GM12878 (cell line): ENCODE data around the gene HOXB2. TPM values are rescaled to one million over a fixed set of nuclear protein-coding genes. Genes with fewer than 3 reads are reported as not detected.

Experiments used
- ATAC-seq: fragments of 200-7000 bp; cut with Tn5 transposase; 3 replicates; pipeline ENCODE4 v1.9.1; 2020; ENCODE audit warnings: mild to moderate bottlenecking, moderate library complexity
- BruUV-seq: library from RNA; stranded (reverse); fragments of 400-500 nt; replicated peaks from 2 replicates; lab custom pipeline; 2021; lab: Mats Ljungman, UMichigan
- CTCF ChIA-PET: fragments of 300-600 bp; sonication (Branson Sonifier 250); formaldehyde crosslinking; extraction: SDS; loops from one replicate; lab custom pipeline; 2021; ENCODE audit warnings: inconsistent platforms; lab: Yijun Ruan, JAX
- POLR2A ChIA-PET: fragments of 350-600 bp; formaldehyde crosslinking; extraction: SDS; loops from one replicate; lab custom pipeline; 2021; ENCODE audit warnings: inconsistent platforms; lab: Charles Lee
- RAD21 ChIA-PET: fragments of 300-600 bp; sonication (Branson Sonifier 250); formaldehyde crosslinking; loops from one replicate; lab custom pipeline; 2023; ENCODE audit warnings: antibody characterized with exemption; ENCODE audit not compliant: unreplicated experiment; lab: Charles Lee
- SMC1A ChIA-PET: fragments of 300-600 bp; sonication (Branson Sonifier 250); formaldehyde crosslinking; loops from one replicate; lab custom pipeline; 2023; ENCODE audit not compliant: unreplicated experiment, uncharacterized antibody; lab: Charles Lee
- DNase-seq: peaks from one replicate; pipeline ENCODE4 v3.0.0-alpha.2; 2011; ENCODE audit warnings: low read depth, low spot score
- FAIRE-seq: peaks from 3 replicates; lab custom pipeline; 2011; peaks lifted over from hg19 to GRCh38; lab: Jason Lieb, UNC
- H2AFZ ChIP-seq: 2 replicates; pipeline ENCODE4 v1.6.0; 2011; ENCODE audit warnings: low read depth, low read length, control low read depth; ENCODE audit not compliant: control insufficient read depth
- H3K27ac ChIP-seq: 2 replicates; pipeline ENCODE4 v1.5.1; 2011; ENCODE audit warnings: control low read depth; ENCODE audit not compliant: control insufficient read depth, insufficient read depth
- H3K27me3 ChIP-seq, 2 experiments: replicated peaks in 1 of 2; 2 replicates each; pipeline versions ENCODE4 v1.6.0 to v1.6.1; 2011; ENCODE audit warnings: low read length in 1 of 2; ENCODE audit not compliant: control insufficient read depth in 2 of 2, insufficient read depth in 2 of 2
- H3K36me3 ChIP-seq, 2 experiments: 2 replicates each; pipeline ENCODE4 v1.5.1; 2011; ENCODE audit warnings: low read length in 1 of 2; ENCODE audit not compliant: control insufficient read depth in 2 of 2, insufficient read depth in 2 of 2
- H3K4me1 ChIP-seq: 2 replicates; pipeline ENCODE4 v1.6.1; 2011; ENCODE audit warnings: mild to moderate bottlenecking, low read length, moderate library complexity, mixed read lengths; ENCODE audit not compliant: control insufficient read depth, insufficient read depth
- H3K4me2 ChIP-seq: 2 replicates; pipeline ENCODE4 v1.6.0; 2011; ENCODE audit warnings: control low read depth; ENCODE audit not compliant: control insufficient read depth, insufficient read depth
- H3K4me3 ChIP-seq: fragments of 200-600 bp; sonication (generic); 2 replicates; pipeline ENCODE4 v1.5.1; 2016
- H3K79me2 ChIP-seq: 2 replicates; pipeline ENCODE4 v1.6.0; 2011; ENCODE audit warnings: low read length; ENCODE audit not compliant: control insufficient read depth, insufficient read depth
- H3K9ac ChIP-seq: 2 replicates; pipeline ENCODE4 v1.8.0; 2011; ENCODE audit warnings: low read length, control low read depth, mixed read lengths; ENCODE audit not compliant: control insufficient read depth, insufficient read depth
- H3K9me3 ChIP-seq: replicated peaks from 3 replicates; pipeline ENCODE4 v1.5.1; 2011; ENCODE audit warnings: mild to moderate bottlenecking, low read length; ENCODE audit not compliant: control insufficient read depth, insufficient read depth
- H4K20me1 ChIP-seq: 2 replicates; pipeline ENCODE4 v1.6.0; 2011; ENCODE audit not compliant: control insufficient read depth, insufficient read depth
- BHLHE40 ChIP-seq, 2 experiments: fragments of 450-650 bp in 1 of 2; IDR thresholded peaks; 2 replicates each; pipeline ENCODE4 v1.6.1; 2011 to 2017; ENCODE audit warnings: low read depth in 2 of 2, borderline replicate concordance in 1 of 2, improper control_type of control experiment in 1 of 2, low read length in 1 of 2, mild to moderate bottlenecking in 1 of 2
- HSF1 ChIP-seq: fragments of 150-350 bp; IDR thresholded peaks from 2 replicates; pipeline ENCODE4 v1.6.1; 2014; ENCODE audit warnings: mild to moderate bottlenecking, low read depth, low read length
- LARP7 ChIP-seq: fragments of 450-650 bp; IDR thresholded peaks from 2 replicates; pipeline ENCODE4 v1.6.1; 2017; ENCODE audit warnings: mild to moderate bottlenecking
- USF1 ChIP-seq: IDR thresholded peaks from 2 replicates; pipeline ENCODE4 v1.6.1; 2011; ENCODE audit warnings: borderline replicate concordance, low read depth, mild to moderate bottlenecking, moderate library complexity, mixed read lengths, low read length; ENCODE audit not compliant: insufficient read depth; ENCODE audit errors: extremely low read length
- WGBS: methylation state at CpG from one replicate; pipeline ENCODE4 v1.1.6; 2016; ENCODE audit warnings: low lambda C conversion rate; ENCODE audit not compliant: insufficient replicate concordance, insufficient coverage; ENCODE audit errors: missing lambda C conversion rate; 5-methylcytosine and 5-hydroxymethylcytosine counted together
- in situ Hi-C: fragments of 300-500 bp; cut with MboI; formaldehyde crosslinking; loops from 9 replicates; pipeline ENCODE4 v1.14.3; 2018; ENCODE audit warnings: mixed read lengths
- intact Hi-C: fragments of 100-400 bp; cut with micrococcal nuclease; formaldehyde crosslinking; loops from one replicate; pipeline ENCODE4 v1.14.2; 2022; ENCODE audit not compliant: unreplicated experiment
- polyA plus RNA-seq, 11 experiments: library from polyadenylated mRNA; depleted of rRNA in 4 of 11; unstranded in 6 of 11; stranded (reverse) in 5 of 11; fragments of >200 nt; fragmentation: Nextera tagmentation in 4 of 11; fragmentation: Illumina TruSeq in 1 of 11; extraction: Ambion mirVana in 4 of 11; extraction: Trizol in 1 of 11; gene quantifications; 1 replicate in 1 of 11; 2 replicates in 10 of 11; pipeline versions ENCODE4 v1.2.1 to v1.2.3, GENCODE V29; 2011 to 2016; ENCODE audit warnings: inconsistent platforms in 2 of 11, missing spikeins in 2 of 11, low read depth in 1 of 11
- total RNA-seq, 4 experiments: library from RNA; depleted of rRNA in 3 of 4; stranded (reverse); fragments of >200 nt in 3 of 4; fragmentation: Illumina TruSeq in 1 of 4; extraction: Trizol in 1 of 4; gene quantifications; 2 replicates each; pipeline versions ENCODE4 v1.2.1 to v1.2.3, GENCODE V29; 2013 to 2021

HOXB2 gene
- total and polyA plus RNA-seq, 10 of the 15 experiments (the other 5 are each of a cell fraction or from before 2014, with no cell fraction given) = 0.16 to 8.8 (median 2.3) TPM

- no peak for FAIRE-seq
- in situ Hi-C loops = no loop called here
- Histone ChIP-seq H3K4me1 (no peaks in the 10 kb centered on the region), H3K36me3 (no peaks in the 10 kb centered on the region), H3K4me3 (peak within 1 kb of the TSS; percentile 13; the same call in 1 of the 2 replicates), H3K27me3 (peaks cover 0 to 8% of the 10 kb centered on the region in 2 experiments; a peak in 3 of 4 replicates), H2AFZ (no peak within 1 kb of the TSS), H4K20me1 (no peaks in the 10 kb centered on the region), H3K9me3 (no peaks in the 10 kb centered on the region), H3K27ac (no peak within 1 kb of the TSS), H3K79me2 (no peaks in the 10 kb centered on the region), H3K9ac (no peak within 1 kb of the TSS), H3K4me2 (peak within 1 kb of the TSS; percentile 17; the same call in 1 of the 2 replicates)
- DNase-seq = no peak
- BruUV-seq = no TSS peak
- CTCF ChIA-PET = interaction anchor here (0.8 to 4.8 kb wide), 6 partner anchors 11 to 540 kb away, joined by 3 to 113 read pairs (median 4); no protein-coding TSS in a partner anchor
- RAD21 ChIA-PET = interaction anchor here (1.0 to 3.4 kb wide), 9 partner anchors 23 to 510 kb away, joined by 3 to 21 read pairs (median 5); no protein-coding TSS in a partner anchor
- WGBS = 54% methylated on average over 23 of the region's 23 CpGs
- ATAC-seq = no peak
- SMC1A ChIA-PET = interaction anchor here (1.0 to 3.0 kb wide), 3 partner anchors 254 to 324 kb away, joined by 3 to 23 read pairs (median 4); no protein-coding TSS in a partner anchor
- no peak for TF ChIP-seq LARP7
- peak; percentile 12 for TF ChIP-seq USF1
- TF ChIP-seq HSF1 = no peak
- TF ChIP-seq BHLHE40 (IDR thresholded peaks at IDR 0.05; ENCODE audit: borderline replicate concordance in 1 of 2, low read depth in 2 of 2, low read length in 1 of 2) = no peak
- POLR2A ChIA-PET = interaction anchor here (0.6 kb wide), 2 partner anchors 503 to 512 kb away, joined by 3 read pairs; no protein-coding TSS in a partner anchor
- intact Hi-C loops = no loop called here
Observed at GRCh38 chr17:48589831-48590606, 45.1 kb upstream of the HOXB2 start, which contains the start of gene HOXB3. TSS of gene HOXB3 (minus strand) at chr17:48590241. CDS start at chr17:48552474, 37,767 bp downstream.
